ENCODE measurements around the gene GRID1. TPM values are rescaled to one million over a fixed set of nuclear protein-coding genes. Genes with fewer than 3 reads are reported as not detected.

GRID1 gene
- total RNA-seq, 1 donor from 2014 or later, result 9.2 TPM

DNA sequence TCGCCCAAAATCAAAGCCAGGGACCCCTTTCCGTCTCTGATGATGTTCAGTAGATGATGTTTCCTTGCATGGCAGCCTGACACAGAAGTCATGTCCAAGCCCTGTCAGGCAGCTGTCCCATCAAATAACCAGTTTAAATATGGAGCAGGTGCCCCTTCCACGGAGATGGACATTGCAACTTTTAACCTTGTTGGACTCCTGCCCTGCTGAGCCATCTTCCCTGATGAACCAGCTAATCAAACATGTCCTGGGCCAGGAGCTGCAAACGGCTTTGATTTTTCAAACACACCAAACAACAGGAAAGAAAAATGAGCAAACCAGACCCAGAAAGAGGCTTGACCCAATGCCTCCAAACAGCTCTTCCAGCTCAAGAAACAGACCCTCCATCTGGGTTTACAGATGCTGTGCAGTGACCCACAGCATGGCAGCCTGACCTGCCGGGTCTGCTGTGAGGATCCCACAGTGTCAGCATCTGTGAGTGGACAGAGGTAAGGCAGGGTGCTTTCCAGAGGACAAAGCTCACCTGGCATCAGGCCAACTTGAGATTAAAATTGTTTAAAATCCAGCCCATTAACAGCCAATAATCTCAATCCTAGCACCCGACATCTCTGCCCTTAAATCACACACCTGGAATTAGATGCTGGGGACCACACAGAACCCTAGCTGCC, 372.6 kb downstream of the GRID1 start:
- TF ChIP-seq CTCF (conservative IDR thresholded peaks at IDR 0.05), result no peak
- H3K27me3 Mint-ChIP-seq, result no peaks in the 10 kb centered on the region

GRCh38 chr10:85993140-85993539, 373.5 kb downstream of the GRID1 start:
- DNase-seq (ENCODE audit: extremely low spot score, unreplicated experiment), result no peak
- H3K27me3 Mint-ChIP-seq, result no peaks in the 10 kb centered on the region
- H3K4me3 Mint-ChIP-seq, result no peak overlapping the region
- H3K27ac Mint-ChIP-seq, result no peak overlapping the region
- H3K36me3 Mint-ChIP-seq, result no peaks in the 10 kb centered on the region
- H3K4me1 Mint-ChIP-seq (ENCODE audit: unreplicated experiment), result peaks cover 6% of the 10 kb centered on the region
- H3K9me3 Mint-ChIP-seq, result no peaks in the 10 kb centered on the region
- no peak for TF ChIP-seq CTCF (conservative IDR thresholded peaks at IDR 0.05)

More for the DNA sequence above, 372.6 kb downstream of the GRID1 start:
- no peak for DNase-seq (ENCODE audit: extremely low spot score, unreplicated experiment)
- peaks cover 6% of the 10 kb centered on the region for H3K4me1 Mint-ChIP-seq (ENCODE audit: unreplicated experiment)
- H3K36me3 Mint-ChIP-seq, result no peaks in the 10 kb centered on the region
- H3K9me3 Mint-ChIP-seq, result no peaks in the 10 kb centered on the region
- H3K27ac Mint-ChIP-seq, result no peak overlapping the region
- H3K4me3 Mint-ChIP-seq, result no peak overlapping the region

GRCh38 chr10:85992324-85992723, 374.3 kb downstream of the GRID1 start:
- peaks cover 6% of the 10 kb centered on the region for H3K4me1 Mint-ChIP-seq (ENCODE audit: unreplicated experiment)
- no peaks in the 10 kb centered on the region for H3K27me3 Mint-ChIP-seq
- no peak overlapping the region for H3K27ac Mint-ChIP-seq
- H3K9me3 Mint-ChIP-seq, result no peaks in the 10 kb centered on the region
- no peak for TF ChIP-seq CTCF (conservative IDR thresholded peaks at IDR 0.05)
- DNase-seq (ENCODE audit: extremely low spot score, unreplicated experiment), result no peak
- H3K36me3 Mint-ChIP-seq, result no peaks in the 10 kb centered on the region
- H3K4me3 Mint-ChIP-seq, result no peak overlapping the region

DNA sequence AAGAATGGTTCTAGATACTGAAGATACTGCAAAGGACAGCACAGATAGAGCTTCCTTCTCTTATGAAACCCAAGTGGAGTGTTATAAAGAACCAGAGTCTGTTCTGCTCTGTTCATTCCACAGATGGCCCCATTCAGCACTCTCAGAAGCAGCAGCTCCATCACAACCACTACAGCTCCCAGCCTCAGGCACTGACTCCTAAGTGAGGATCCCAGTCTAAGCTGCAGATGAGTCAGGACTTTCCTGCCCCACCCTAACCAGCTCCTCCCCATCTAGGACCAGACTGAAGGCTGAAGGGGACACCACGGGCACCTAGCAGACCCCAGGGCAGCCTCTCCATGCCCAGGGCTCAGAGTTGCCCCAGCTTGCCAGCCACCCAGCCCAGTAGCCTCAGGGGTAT, 379.8 kb downstream of the GRID1 start:
- Mint-ChIP-seq H3K27ac (no peak overlapping the region), H3K27me3 (peaks cover 4% of the 10 kb centered on the region), H3K4me1 (ENCODE audit: unreplicated experiment) (no peaks in the 10 kb centered on the region), H3K36me3 (no peaks in the 10 kb centered on the region), H3K4me3 (no peak overlapping the region), H3K9me3 (no peaks in the 10 kb centered on the region)
- TF ChIP-seq CTCF (conservative IDR thresholded peaks at IDR 0.05), result no peak
- DNase-seq (ENCODE audit: extremely low spot score, unreplicated experiment), result no peak

GRCh38 chr10:85983051-85983450, 383.5 kb downstream of the GRID1 start:
- Mint-ChIP-seq H3K4me3 (no peak overlapping the region), H3K9me3 (no peaks in the 10 kb centered on the region)
- no peak for TF ChIP-seq CTCF (conservative IDR thresholded peaks at IDR 0.05)

More at GRCh38 chr10:85983051-85983450, 383.5 kb downstream of the GRID1 start:
- no peaks in the 10 kb centered on the region for H3K36me3 Mint-ChIP-seq
- H3K4me1 Mint-ChIP-seq (ENCODE audit: unreplicated experiment), result no peaks in the 10 kb centered on the region
- H3K27me3 Mint-ChIP-seq, result peaks cover 4% of the 10 kb centered on the region
- DNase-seq (ENCODE audit: extremely low spot score, unreplicated experiment), result no peak
- H3K27ac Mint-ChIP-seq, result no peak overlapping the region

All from type B pancreatic cell (in vitro differentiated cells).